Adipocyte (in vitro differentiated cells): ENCODE data around the gene ZC3H7B.

Experiments
- DNase-seq: peaks from one replicate; pipeline ENCODE4 v3.0.0-alpha.2; 2015; ENCODE audit warnings: low read depth
- H3K27me3 ChIP-seq: replicated peaks from 2 replicates; pipeline ENCODE4 v1.7.0; 2013; ENCODE audit warnings: mild to moderate bottlenecking, low read length, moderate library complexity; ENCODE audit not compliant: control insufficient read depth, insufficient read depth
- H3K36me3 ChIP-seq: 2 replicates; pipeline ENCODE4 v1.7.0; 2013; ENCODE audit warnings: low read length, mild to moderate bottlenecking, moderate library complexity; ENCODE audit not compliant: control insufficient read depth, insufficient read depth, severe bottlenecking
- H3K4me1 ChIP-seq: 2 replicates; pipeline ENCODE4 v1.7.0; 2013; ENCODE audit warnings: mild to moderate bottlenecking, low read length, moderate library complexity; ENCODE audit not compliant: control insufficient read depth, insufficient read depth
- H3K4me3 ChIP-seq: 2 replicates; pipeline ENCODE4 v1.7.0; 2013; ENCODE audit warnings: mild to moderate bottlenecking, low read length, moderate library complexity
- H3K9ac ChIP-seq: 2 replicates; pipeline ENCODE4 v1.7.0; 2013; ENCODE audit warnings: mild to moderate bottlenecking, low read length, moderate library complexity
- H3K9me3 ChIP-seq: 2 replicates; pipeline ENCODE4 v1.7.0; 2013; ENCODE audit warnings: mild to moderate bottlenecking, low read length, moderate library complexity; ENCODE audit not compliant: control insufficient read depth

Gene ZC3H7B

DNA sequence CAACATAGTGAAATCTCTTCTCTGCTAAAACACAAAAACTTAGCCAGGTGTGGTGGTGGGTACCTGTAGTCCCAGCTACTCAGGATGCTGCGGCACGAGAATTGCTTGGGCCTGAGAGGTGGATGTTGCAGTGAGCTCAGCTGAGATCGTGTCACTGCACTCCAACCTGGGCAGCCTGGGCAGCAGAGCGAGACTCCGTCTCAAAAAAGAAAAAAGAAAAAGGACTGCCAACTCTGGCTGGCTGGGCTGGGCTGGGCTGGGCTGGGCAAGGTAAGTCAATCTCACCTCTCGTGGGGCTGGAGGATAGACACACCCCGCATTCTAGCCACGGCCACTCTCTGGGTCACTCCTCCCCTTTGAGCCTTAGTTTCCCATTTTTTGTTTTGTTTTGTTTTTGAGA is 107.3 kb downstream of the ZC3H7B start:
- no peaks in the 10 kb centered on the region for H3K9me3 ChIP-seq
- no peaks in the 10 kb centered on the region for H3K27me3 ChIP-seq
- no peak for DNase-seq
- no peaks in the 10 kb centered on the region for H3K36me3 ChIP-seq
- peaks cover 31% of the 10 kb centered on the region for H3K4me1 ChIP-seq
- H3K4me3 ChIP-seq = no peak overlapping the region
- no peak overlapping the region for H3K9ac ChIP-seq
